Measurements from ENCODE around the gene HNRNPDL. TPM values are rescaled to one million over a fixed set of nuclear protein-coding genes. Genes with fewer than 3 reads are reported as not detected.
"Not testable (repeated sequence)": the region's sequence is repeated elsewhere in the genome, so short reads cannot be mapped to it uniquely, and the experiment has no call there.

HNRNPDL gene
- total RNA-seq, 1 experiment from 2014 or later, result 321 TPM

- not testable (repeated sequence) for DNase-seq (ENCODE audit: low spot score)
Observed at GRCh38 chr4:82386312-82386711, 44.0 kb downstream of the HNRNPDL start.

- no peak for DNase-seq (ENCODE audit: low spot score)
Observed at GRCh38 chr4:82382751-82383150, 47.5 kb downstream of the HNRNPDL start.

GRCh38 chr4:82381661-82382296, 48.5 kb downstream of the HNRNPDL start:
- no peak for DNase-seq (ENCODE audit: low spot score)

GRCh38 chr4:82381235-82381634, 49.0 kb downstream of the HNRNPDL start:
- DNase-seq (ENCODE audit: low spot score), result no peak

- no peak for DNase-seq (ENCODE audit: low spot score)
Observed at GRCh38 chr4:82380831-82381230, 49.4 kb downstream of the HNRNPDL start.

GRCh38 chr4:82380344-82380743, 49.9 kb downstream of the HNRNPDL start:
- DNase-seq (ENCODE audit: low spot score), result no peak

GRCh38 chr4:82376109-82376508, 54.2 kb downstream of the HNRNPDL start:
- DNase-seq (ENCODE audit: low spot score), result no peak

GRCh38 chr4:82373816-82374625, 56.2 kb downstream of the HNRNPDL start, which contains the start of gene HNRNPD:
TSS of gene HNRNPD (minus strand) at chr4:82373991. CDS start at chr4:82373678, 313 bp downstream.
- DNase-seq (ENCODE audit: low spot score), result peak; percentile 99

GRCh38 chr4:82373486-82373815, 56.8 kb downstream of the HNRNPDL start:
- no peak for DNase-seq (ENCODE audit: low spot score)

Other genes starting within 250 kb of the HNRNPDL start
- 38.7 and 39.2 TPM in 2 replicates for gene HNRNPD, start 56.5 kb downstream of the HNRNPDL start, total RNA-seq (2014; rRNA removed; shearing (Covaris generic))
- 58.8 and 70.2 TPM in 2 replicates for gene ENOPH1, start 128 bp upstream of the HNRNPDL start, total RNA-seq (2014; rRNA removed; shearing (Covaris generic))
- 4.1 and 6.3 TPM in 2 replicates for gene TMEM150C, start 131.5 kb upstream of the HNRNPDL start, total RNA-seq (2014; rRNA removed; shearing (Covaris generic))